GM12875 (cell line): ENCODE results near the gene CD72.

Experiments used
- H3K4me3 ChIP-seq: one replicate; pipeline ENCODE4 v1.5.1; 2011; ENCODE audit warnings: low read depth, low read length, control low read depth
- CTCF ChIP-seq: IDR thresholded peaks from 2 replicates; pipeline ENCODE4 v1.5.1; 2011; ENCODE audit warnings: low read depth, mild to moderate bottlenecking, control low read depth, inconsistent platforms, low read length, moderate library complexity, borderline replicate concordance; ENCODE audit not compliant: insufficient read depth

Gene CD72

GRCh38 chr9:35657546-35658136 lies 39.4 kb upstream of the CD72 start, which contains the start of gene RMRP:
Gene RMRP, minus strand, starts transcription at chr9:35658019.
- H3K4me3 ChIP-seq, result peak within 1 kb of the TSS; percentile 95
- 0 out of 2 replicates have a peak, but pooled peaks have one; percentile 5 for TF ChIP-seq CTCF

- no peak overlapping the region for H3K4me3 ChIP-seq
- no peak for TF ChIP-seq CTCF
Observed at GRCh38 chr9:35656831-35657545, 38.8 kb upstream of the CD72 start.

GRCh38 chr9:35656348-35656747 lies 38.1 kb upstream of the CD72 start:
- H3K4me3 ChIP-seq, result no peak overlapping the region
- TF ChIP-seq CTCF, result no peak

- TF ChIP-seq CTCF, result no peak
- no peak overlapping the region for H3K4me3 ChIP-seq
Observed at GRCh38 chr9:35653611-35654010, 35.4 kb upstream of the CD72 start.

GRCh38 chr9:35652829-35653209 lies 34.6 kb upstream of the CD72 start:
- no peak for TF ChIP-seq CTCF
- no peak overlapping the region for H3K4me3 ChIP-seq

GRCh38 chr9:35651956-35652828 lies 34.0 kb upstream of the CD72 start:
- TF ChIP-seq CTCF, result no peak
- no peak overlapping the region for H3K4me3 ChIP-seq
